Activated CD4-positive, alpha-beta T cell treated with anti-CD3 and anti-CD28 coated beads, Interleukin-2, amount 10 ng/mL, durations not matched to agents 7 days and 5 days (primary cell): Measurements from ENCODE around the gene RHOXF2. TPM values are rescaled to one million over a fixed set of nuclear protein-coding genes. Genes with fewer than 3 reads are reported as not detected.
"Not testable (repeated sequence)": the region's sequence is repeated elsewhere in the genome, so short reads cannot be mapped to it uniquely, and the experiment has no call there.

Experiments used
- CTCF ChIA-PET: fragments of 350-600 bp; sonication (Branson Sonifier 250); formaldehyde crosslinking; loops from one replicate; lab custom pipeline; 2021; ENCODE audit warnings: antibody characterized with exemption; lab: Charles Lee
- POLR2A ChIA-PET: fragments of 350-600 bp; sonication (Branson Sonifier 250); formaldehyde crosslinking; loops from one replicate; lab custom pipeline; 2021; ENCODE audit warnings: antibody characterized with exemption; lab: Charles Lee
- DNase-seq: peaks from one replicate; pipeline ENCODE4 v3.0.0-alpha.2; 2020
- H3K27ac Mint-ChIP-seq: one replicate; pipeline ENCODE4 v1.8.0; 2021; ENCODE audit warnings: mild to moderate bottlenecking, moderate library complexity, mixed read lengths
- H3K27me3 Mint-ChIP-seq: one replicate; pipeline ENCODE4 v1.8.0; 2021; ENCODE audit warnings: mixed read lengths
- H3K36me3 Mint-ChIP-seq: one replicate; pipeline ENCODE4 v1.8.0; 2021; ENCODE audit warnings: low read depth, mixed read lengths
- H3K4me1 Mint-ChIP-seq: one replicate; pipeline ENCODE4 v1.8.0; 2021; ENCODE audit warnings: mixed read lengths
- H3K4me3 Mint-ChIP-seq: one replicate; pipeline ENCODE4 v1.8.0; 2021; ENCODE audit warnings: mild to moderate bottlenecking, moderate library complexity, mixed read lengths
- H3K9me3 Mint-ChIP-seq: one replicate; pipeline ENCODE4 v1.8.0; 2021; ENCODE audit warnings: mixed read lengths
- total RNA-seq, 2 experiments: library from RNA; stranded (reverse); gene quantifications; one replicate each; pipeline ENCODE4 v1.2.3, GENCODE V29; 2021

The RHOXF2 gene
- total RNA-seq = not detected

GRCh38 chrX:120158313-120158712, at the start of gene RHOXF2:
RHOXF2 (plus strand) TSS chrX:120158613; CDS start chrX:120158751, 138 bp downstream.
- H3K27me3 Mint-ChIP-seq, POLR2A ChIA-PET, H3K9me3 Mint-ChIP-seq, H3K4me1 Mint-ChIP-seq, CTCF ChIA-PET, H3K4me3 Mint-ChIP-seq, H3K27ac Mint-ChIP-seq, DNase-seq, H3K36me3 Mint-ChIP-seq: not testable (repeated sequence)

GRCh38 chrX:120109378-120109777, 49.0 kb upstream of the RHOXF2 start:
- CTCF ChIA-PET = no interaction called here

GRCh38 chrX:120111611-120112010, 46.8 kb upstream of the RHOXF2 start:
- Mint-ChIP-seq H3K36me3 (no peaks in the 10 kb centered on the region), H3K9me3 (no peaks in the 10 kb centered on the region), H3K4me1 (no peaks in the 10 kb centered on the region), H3K4me3 (no peak overlapping the region), H3K27me3 (no peaks in the 10 kb centered on the region), H3K27ac (no peak overlapping the region)
- CTCF ChIA-PET = interaction anchor here (1.5 kb wide), 1 partner anchor 14 kb away, joined by 4 read pairs; no protein-coding TSS in a partner anchor
- POLR2A ChIA-PET = no interaction called here
- no peak for DNase-seq

More at GRCh38 chrX:120109378-120109777, 49.0 kb upstream of the RHOXF2 start:
- Mint-ChIP-seq H3K4me1 (no peaks in the 10 kb centered on the region), H3K27me3 (no peaks in the 10 kb centered on the region), H3K4me3 (no peak overlapping the region), H3K9me3 (no peaks in the 10 kb centered on the region), H3K27ac (no peak overlapping the region), H3K36me3 (no peaks in the 10 kb centered on the region)
- POLR2A ChIA-PET = no interaction called here
- DNase-seq = no peak

- Mint-ChIP-seq H3K4me3 (no peak within 1 kb of the TSS), H3K27ac (no peak within 1 kb of the TSS), H3K36me3 (no peaks in the 10 kb centered on the region), H3K9me3 (no peaks in the 10 kb centered on the region), H3K4me1 (no peaks in the 10 kb centered on the region), H3K27me3 (no peaks in the 10 kb centered on the region)
- no peak for DNase-seq
- CTCF ChIA-PET = interaction anchor here (0.5 kb wide), 1 partner anchor 491 kb away, joined by 3 read pairs; no protein-coding TSS in a partner anchor
- POLR2A ChIA-PET = no interaction called here
Observed at GRCh38 chrX:120115438-120115963, 42.9 kb upstream of the RHOXF2 start, which contains the start of gene RHOXF1. RHOXF1 (minus strand) TSS chrX:120115913; CDS start chrX:120115862, 51 bp downstream.

GRCh38 chrX:120120223-120120622, 38.2 kb upstream of the RHOXF2 start:
- CTCF ChIA-PET = no interaction called here
- H3K36me3 Mint-ChIP-seq = no peaks in the 10 kb centered on the region
- POLR2A ChIA-PET = no interaction called here
- H3K27ac Mint-ChIP-seq = no peak overlapping the region
- no peaks in the 10 kb centered on the region for H3K27me3 Mint-ChIP-seq
- no peaks in the 10 kb centered on the region for H3K4me1 Mint-ChIP-seq
- DNase-seq = no peak
- no peak overlapping the region for H3K4me3 Mint-ChIP-seq
- H3K9me3 Mint-ChIP-seq = no peaks in the 10 kb centered on the region

- ChIA-PET CTCF (interaction anchor here (1.4 kb wide), 1 partner anchor 15 kb away, joined by 4 read pairs; no protein-coding TSS in a partner anchor), POLR2A (no interaction called here)
- Mint-ChIP-seq H3K36me3 (no peaks in the 10 kb centered on the region), H3K27me3 (no peaks in the 10 kb centered on the region), H3K4me1 (no peaks in the 10 kb centered on the region), H3K27ac (peak overlapping the region; percentile 36), H3K4me3 (no peak overlapping the region), H3K9me3 (no peaks in the 10 kb centered on the region)
- no peak for DNase-seq
Observed at GRCh38 chrX:120125444-120125843, 33.0 kb upstream of the RHOXF2 start.

- H3K4me3 Mint-ChIP-seq, H3K36me3 Mint-ChIP-seq, H3K9me3 Mint-ChIP-seq, H3K4me1 Mint-ChIP-seq, H3K27me3 Mint-ChIP-seq, DNase-seq, POLR2A ChIA-PET, CTCF ChIA-PET, H3K27ac Mint-ChIP-seq: not testable (repeated sequence)
Observed at GRCh38 chrX:120128306-120128846, 30.0 kb upstream of the RHOXF2 start.

- POLR2A ChIA-PET = no interaction called here
Observed at GRCh38 chrX:120136128-120136527, 22.3 kb upstream of the RHOXF2 start.

GRCh38 chrX:120136840-120137239, 21.6 kb upstream of the RHOXF2 start:
- Mint-ChIP-seq H3K4me1 (no peaks in the 10 kb centered on the region), H3K4me3 (no peak overlapping the region), H3K9me3 (no peaks in the 10 kb centered on the region), H3K36me3 (no peaks in the 10 kb centered on the region), H3K27ac (no peak overlapping the region), H3K27me3 (no peaks in the 10 kb centered on the region)
- DNase-seq = no peak
- ChIA-PET CTCF (no interaction called here), POLR2A (no interaction called here)

More at GRCh38 chrX:120136128-120136527, 22.3 kb upstream of the RHOXF2 start:
- no peak for DNase-seq
- Mint-ChIP-seq H3K4me1 (no peaks in the 10 kb centered on the region), H3K27me3 (no peaks in the 10 kb centered on the region), H3K4me3 (no peak overlapping the region), H3K9me3 (no peaks in the 10 kb centered on the region), H3K27ac (no peak overlapping the region), H3K36me3 (no peaks in the 10 kb centered on the region)
- CTCF ChIA-PET = no interaction called here

- DNase-seq = no peak
- Mint-ChIP-seq H3K4me1 (no peaks in the 10 kb centered on the region), H3K36me3 (no peaks in the 10 kb centered on the region), H3K27ac (no peak overlapping the region), H3K4me3 (no peak overlapping the region), H3K9me3 (no peaks in the 10 kb centered on the region), H3K27me3 (no peaks in the 10 kb centered on the region)
- ChIA-PET CTCF (no interaction called here), POLR2A (no interaction called here)
Observed at GRCh38 chrX:120137439-120137838, 21.0 kb upstream of the RHOXF2 start.

- Mint-ChIP-seq H3K36me3 (no peaks in the 10 kb centered on the region), H3K4me3 (no peak overlapping the region), H3K27ac (no peak overlapping the region), H3K27me3 (no peaks in the 10 kb centered on the region), H3K9me3 (no peaks in the 10 kb centered on the region), H3K4me1 (peaks cover 9% of the 10 kb centered on the region)
- POLR2A ChIA-PET = no interaction called here
- DNase-seq = no peak
- CTCF ChIA-PET = no interaction called here
Observed at GRCh38 chrX:120140293-120140981, 18.0 kb upstream of the RHOXF2 start.

GRCh38 chrX:120144178-120144844, 14.1 kb upstream of the RHOXF2 start:
- CTCF ChIA-PET = no interaction called here
- Mint-ChIP-seq H3K27ac (no peak overlapping the region), H3K4me1 (peaks cover 16% of the 10 kb centered on the region), H3K4me3 (no peak overlapping the region), H3K27me3 (no peaks in the 10 kb centered on the region), H3K36me3 (peaks cover 3% of the 10 kb centered on the region), H3K9me3 (peaks cover 5% of the 10 kb centered on the region)
- DNase-seq = no peak
- POLR2A ChIA-PET = no interaction called here

- Mint-ChIP-seq H3K4me1 (peaks cover 16% of the 10 kb centered on the region), H3K9me3 (peaks cover 5% of the 10 kb centered on the region), H3K36me3 (peaks cover 3% of the 10 kb centered on the region), H3K27me3 (no peaks in the 10 kb centered on the region), H3K4me3 (no peak overlapping the region), H3K27ac (no peak overlapping the region)
- DNase-seq = no peak
- CTCF ChIA-PET = no interaction called here
- POLR2A ChIA-PET = no interaction called here
Observed at GRCh38 chrX:120145295-120145925, 13.0 kb upstream of the RHOXF2 start.
